HG03175 (cell line): ENCODE results near the gene EGFLAM.

Source experiments
- ATAC-seq: cut with Tn5 transposase; IDR thresholded peaks from one replicate; pipeline ENCODE4 v1.9.1; 2021; ENCODE audit warnings: mild to moderate bottlenecking, moderate library complexity; ENCODE audit not compliant: unreplicated experiment

EGFLAM gene

DNA sequence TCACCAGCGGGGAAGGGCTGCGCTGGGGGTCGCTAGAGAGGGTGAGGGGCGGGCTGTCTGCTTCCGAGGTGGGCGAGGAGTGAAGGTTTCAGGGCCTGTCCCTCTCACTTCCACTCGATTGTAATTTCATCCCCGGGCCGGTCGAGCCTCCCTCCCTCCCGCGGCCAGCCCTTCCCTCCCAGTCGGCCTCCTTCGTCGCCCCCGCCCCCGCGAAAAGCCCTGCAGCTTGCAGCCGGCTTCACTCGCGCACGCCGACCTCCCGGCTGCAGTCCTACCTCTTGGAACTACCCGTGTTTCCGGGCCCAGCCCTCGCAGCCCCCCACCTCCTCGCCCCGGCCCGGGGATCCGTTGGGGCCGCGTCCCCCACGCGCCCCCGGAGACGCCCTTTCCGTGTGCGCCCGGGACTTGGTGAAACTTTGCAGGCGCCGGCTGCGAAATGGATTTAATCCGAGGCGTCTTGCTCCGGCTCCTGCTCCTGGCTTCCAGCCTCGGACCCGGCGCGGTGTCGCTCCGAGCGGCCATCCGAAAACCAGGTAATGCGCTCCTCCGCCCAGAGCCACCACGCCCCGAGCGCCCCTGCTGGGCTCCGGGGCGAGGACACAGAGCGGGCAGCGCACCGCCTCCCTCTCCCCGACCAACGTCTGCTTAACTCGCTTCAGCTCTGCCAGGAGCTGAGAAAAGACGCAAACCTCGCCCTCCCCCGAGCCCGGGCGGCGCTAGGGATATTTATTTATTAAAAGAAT is at the start of gene EGFLAM:
TSS of gene EGFLAM (plus strand) at position 241 of the 743 bp plus-strand sequence. CDS start at position 437, 196 bp downstream.
- ATAC-seq: no peak

DNA sequence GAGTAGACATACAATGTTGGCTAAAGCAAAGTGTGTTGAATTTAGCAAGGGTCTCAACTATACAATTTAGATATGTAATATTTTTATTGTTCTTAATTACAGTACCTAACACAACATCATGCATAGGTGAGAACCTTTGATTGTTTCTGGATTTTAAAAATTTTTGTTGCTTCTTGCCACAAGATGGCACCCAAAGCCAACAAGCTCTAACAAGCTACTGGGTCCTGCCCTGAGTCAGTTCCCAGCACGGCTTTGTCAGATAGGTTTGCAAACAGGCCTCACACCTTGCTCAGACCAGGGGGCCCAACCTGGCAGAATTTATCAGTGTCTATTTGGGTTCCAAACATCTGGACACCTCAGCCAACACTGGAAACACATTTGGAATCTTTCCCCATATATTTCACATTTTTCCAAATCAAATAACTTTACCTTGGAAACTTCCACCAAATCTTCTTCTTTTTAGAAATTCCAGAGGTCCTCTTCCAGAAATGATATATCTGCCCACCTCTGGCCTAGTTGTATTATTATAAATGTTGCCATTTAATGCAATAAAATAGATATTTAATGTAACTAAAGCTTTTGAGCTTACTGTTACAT is 49.5 kb upstream of the EGFLAM start:
- ATAC-seq: no peak

DNA sequence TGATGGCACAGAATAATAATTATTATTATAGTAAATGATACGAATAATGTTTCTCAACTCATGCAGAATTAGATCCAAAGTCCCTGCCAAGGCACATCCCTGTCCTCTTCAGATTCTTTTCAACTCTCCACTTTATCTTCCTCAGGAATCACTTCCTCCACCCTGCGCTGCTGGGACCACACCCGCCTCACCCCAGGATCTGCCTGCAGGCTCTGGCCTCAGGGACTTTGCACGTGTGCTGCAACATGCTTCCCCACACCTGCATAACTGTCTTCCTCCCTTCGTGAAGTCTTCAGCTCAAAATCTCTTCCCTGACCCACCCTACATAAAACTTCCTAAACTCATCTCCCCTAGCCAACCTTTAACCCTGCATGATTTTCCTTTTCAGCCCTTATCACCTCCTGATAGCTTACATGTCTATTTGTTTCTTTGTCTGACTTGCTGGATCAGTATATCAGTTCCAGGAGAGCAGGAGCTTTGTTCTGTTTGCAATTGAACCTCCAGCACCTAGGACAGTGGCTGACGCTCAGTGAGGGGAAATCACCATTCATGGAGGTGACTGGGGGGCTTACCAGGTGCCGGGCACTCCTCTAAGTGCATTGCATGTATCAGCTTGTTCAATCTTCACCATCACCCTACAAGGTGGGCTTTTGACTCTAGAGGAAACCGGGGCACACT is 47.5 kb upstream of the EGFLAM start:
- ATAC-seq: no peak

DNA sequence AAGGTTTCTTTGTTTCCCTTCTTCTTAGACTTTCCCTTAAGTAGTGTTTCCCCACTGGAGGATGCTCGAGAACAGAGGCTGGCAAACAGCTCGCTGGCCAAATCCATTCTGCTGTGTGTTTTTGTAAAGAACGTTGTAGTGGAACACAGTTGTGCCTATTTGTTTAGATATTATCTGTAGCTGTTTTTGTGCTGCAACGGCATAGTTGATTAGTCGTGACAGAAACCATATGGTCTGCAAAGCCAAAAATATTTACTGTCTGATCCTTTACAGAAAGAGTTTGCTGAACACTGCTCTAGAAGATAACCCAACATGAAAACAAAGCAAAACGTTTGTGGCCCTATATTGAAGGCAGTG is 47.0 kb upstream of the EGFLAM start:
- no peak for ATAC-seq

DNA sequence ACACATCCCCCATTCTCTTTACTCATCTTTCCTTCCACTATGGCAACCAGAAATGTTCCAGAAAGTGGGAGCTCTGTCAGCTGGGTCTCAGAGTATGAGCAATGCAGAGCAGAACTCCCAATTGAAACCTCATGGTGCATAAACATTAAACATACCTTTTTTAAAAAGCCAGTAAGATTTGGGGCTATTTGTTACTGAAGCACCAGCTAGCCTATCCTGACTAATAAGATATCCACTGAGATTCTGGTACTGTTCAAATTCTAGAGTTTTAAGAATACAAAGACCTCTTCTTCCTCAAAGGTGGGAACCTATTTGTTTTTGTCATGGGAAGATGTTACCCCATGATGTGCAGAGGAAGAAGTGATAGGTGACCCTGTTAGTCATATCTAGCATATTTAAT is 46.1 kb upstream of the EGFLAM start:
- ATAC-seq: no peak

DNA sequence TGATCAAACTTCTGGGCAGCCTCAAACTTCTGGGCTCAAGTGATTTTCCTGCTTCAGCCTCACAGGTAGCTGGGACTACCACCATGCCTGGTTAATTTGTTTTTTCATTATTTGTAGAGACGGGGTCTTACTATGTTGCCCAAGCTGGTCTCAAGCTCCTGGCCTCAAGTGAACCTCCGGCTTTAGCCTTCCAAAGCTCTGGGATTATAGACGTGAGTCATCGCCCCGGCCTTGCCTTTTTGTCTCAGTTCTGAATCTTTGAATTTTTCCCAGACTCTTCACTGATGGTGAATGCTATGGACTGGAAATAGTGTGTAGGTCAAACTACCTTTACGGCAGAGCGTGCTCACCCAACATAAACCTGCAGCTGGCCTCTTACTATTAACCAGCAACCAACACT is 32.3 kb upstream of the EGFLAM start:
- no peak for ATAC-seq

DNA sequence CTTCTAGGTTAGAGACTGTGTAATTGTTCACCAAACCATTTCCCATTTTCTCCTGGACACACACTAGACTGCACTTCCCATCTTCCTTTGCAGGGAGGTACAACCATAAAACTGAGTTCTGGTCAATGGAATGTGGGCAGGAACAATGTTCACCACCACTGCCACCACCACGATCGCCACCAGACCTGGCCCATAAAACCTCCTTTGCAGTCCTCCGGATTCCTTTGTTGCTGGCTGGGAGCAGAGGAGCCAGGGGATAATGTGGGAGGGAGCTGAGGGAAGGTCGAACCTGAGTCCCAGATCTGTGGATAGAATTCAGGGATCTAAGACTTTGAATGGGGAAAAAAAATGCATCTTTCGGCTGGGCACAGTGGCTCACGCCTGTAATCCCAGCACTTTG is 29.4 kb upstream of the EGFLAM start:
- no peak for ATAC-seq

DNA sequence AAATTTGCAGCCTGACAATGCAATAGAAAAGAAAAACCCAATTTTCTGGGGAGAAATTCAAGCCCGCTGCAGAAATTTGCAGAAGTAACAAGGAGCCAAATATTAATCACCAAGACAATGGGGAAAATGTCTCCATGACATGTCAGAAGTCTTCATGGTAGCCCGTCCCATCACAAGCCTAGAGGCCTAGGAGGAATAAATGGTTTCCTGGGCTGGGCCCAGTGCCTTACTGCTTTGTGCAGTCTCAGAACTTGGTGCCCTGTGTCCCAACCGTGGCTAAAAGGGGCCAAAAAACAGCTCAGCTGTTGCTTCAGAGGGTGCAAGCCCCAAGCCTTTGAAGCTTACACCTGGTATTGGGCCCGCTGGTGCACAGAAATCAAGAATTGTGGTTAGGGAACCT is 23.6 kb upstream of the EGFLAM start:
- ATAC-seq: no peak

DNA sequence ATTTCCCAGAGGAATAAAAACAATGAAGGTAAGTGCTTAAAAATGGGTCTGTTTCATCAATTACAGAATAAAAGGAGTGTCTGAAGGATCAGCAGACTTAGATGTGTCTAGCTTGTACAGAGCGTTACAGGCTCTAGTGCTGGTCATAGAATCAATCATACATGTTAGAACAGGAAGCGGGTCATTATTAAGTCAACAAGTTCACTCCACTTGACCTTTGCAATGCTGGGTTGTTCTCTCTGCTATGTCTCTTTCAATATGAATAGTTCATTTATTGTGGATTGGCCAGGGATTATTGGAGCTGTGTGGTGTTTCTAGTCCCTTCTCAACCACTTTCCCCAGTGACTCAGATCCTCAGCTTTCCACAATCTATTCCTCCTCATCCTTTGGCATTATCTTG is 20.7 kb upstream of the EGFLAM start:
- ATAC-seq: no peak

DNA sequence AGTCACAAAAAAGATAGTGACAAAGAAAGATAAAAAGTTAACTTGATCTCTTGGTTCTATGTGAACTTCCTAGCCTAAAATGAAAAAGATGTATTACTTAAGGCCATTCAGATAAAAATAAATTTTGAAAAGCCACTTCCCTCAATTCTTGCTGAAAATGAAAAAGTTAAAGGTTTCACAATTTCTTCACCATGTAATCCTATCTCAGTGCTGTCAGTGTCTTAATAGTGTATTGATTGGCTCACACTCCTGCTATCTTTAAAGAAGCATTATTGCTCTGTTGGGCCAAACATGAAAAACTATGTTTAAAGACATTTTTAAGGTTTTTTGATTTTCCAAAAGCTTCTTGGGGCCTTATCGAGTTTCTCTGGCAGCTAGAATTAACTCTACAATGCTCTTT is 18.1 kb upstream of the EGFLAM start:
- ATAC-seq: no peak

DNA sequence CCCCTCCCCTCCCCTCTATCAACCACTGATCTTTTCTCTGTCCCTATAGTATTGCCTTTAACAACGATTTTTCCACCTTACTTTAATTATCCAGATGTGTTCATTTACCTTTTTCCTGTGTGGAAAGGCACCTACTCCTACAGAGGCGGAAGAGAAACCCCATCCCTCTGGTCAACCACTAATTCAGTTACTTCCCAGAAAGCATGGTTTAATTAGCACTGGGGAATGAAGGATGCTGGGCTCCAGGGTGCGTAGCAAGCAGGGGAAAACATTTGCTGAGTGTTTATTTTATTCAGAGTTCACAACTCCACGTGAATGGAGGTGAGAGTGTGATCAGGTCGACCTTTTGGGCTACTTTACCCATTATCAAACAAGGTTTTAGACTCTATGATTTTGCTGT is 16.7 kb upstream of the EGFLAM start:
- no peak for ATAC-seq

DNA sequence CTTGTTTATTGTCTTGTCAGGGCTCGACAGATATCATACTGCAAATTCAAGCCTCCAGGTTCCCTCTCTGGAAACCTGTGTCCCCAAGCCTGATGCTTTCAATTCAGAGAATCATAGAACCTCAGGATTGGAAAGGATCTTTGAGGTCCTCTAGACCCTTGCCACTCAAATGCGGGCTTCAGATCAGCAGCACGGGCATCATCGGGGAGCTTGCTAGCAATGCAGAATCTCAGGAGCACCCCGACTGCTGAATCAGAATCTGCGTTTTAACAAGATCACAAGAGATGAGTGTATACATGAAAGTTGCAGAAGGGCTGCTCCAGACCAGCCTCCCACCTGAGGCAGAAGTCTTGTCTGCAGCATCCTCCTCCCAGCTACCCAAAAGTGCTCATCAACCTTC is 13.1 kb upstream of the EGFLAM start:
- no peak for ATAC-seq

DNA sequence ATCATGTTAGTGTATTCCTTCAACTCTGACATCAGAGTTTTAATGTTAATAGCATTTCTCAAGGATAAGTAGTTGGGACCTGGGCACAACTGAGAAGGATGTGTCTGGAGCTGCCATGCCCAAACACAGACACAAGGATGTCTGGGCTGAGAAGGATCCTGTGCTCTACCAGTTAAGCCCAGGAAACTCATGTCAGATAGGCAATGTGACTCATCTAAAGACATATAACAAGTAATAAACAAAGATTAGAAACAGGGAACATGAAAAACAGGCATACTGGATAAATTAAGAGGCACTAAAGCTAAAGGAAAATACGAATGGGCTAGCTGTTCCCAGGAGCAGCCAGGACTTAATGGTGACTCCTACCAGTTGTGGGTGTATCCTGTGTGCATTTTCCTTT is 9.1 kb upstream of the EGFLAM start:
- no peak for ATAC-seq

DNA sequence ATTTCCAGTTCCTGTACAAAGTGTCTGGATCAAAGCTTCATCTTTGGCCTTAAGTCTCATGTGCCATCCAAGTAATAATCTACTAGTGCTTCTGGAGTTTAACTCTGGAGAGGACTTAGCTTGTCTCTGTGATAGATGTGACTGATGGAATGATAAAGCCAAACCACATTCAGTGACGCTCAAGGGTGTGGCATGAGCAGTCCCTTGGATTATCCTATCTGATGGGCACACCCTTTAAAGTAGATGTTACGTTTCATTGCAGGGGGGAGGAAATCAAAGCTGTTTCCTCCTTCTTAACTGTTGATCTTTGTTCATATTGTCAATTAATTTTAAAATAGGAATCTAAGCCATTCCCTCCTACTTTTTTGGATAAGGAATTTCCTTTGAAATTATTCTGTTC is 8.5 kb upstream of the EGFLAM start:
- ATAC-seq: no peak

DNA sequence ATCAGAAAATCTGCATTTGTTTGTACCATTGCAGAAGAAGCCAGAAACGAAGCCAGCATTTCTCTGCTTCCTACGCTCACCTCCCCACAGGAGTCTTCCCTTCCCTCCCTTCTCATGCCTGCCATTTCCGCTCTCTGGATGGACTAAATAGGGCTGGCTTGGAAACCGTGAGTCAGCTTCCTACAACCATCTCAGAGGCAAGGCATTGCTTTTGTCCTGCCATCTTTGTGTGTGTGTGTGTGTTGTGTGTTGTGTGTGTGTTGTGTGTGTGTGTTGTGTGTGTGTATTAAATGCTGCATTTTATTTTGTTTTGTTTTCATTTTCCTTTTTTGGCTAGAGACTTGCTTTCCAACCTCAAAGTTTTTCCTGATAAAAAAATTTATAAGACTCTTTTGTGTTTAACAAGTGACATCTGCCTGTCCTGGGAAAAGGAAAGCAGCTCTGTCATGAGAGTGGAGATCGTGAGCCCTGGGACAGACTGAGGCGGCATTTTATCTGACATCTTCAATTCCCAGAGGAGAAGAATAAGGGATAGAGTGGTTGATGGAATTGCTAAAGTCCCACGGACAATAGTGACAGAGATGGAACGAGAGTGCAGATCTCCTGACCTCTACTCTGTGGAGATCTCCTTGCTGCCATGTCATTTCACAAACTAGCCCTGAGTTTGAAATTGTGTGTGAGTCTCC is 7.5 kb upstream of the EGFLAM start:
- no peak for ATAC-seq

DNA sequence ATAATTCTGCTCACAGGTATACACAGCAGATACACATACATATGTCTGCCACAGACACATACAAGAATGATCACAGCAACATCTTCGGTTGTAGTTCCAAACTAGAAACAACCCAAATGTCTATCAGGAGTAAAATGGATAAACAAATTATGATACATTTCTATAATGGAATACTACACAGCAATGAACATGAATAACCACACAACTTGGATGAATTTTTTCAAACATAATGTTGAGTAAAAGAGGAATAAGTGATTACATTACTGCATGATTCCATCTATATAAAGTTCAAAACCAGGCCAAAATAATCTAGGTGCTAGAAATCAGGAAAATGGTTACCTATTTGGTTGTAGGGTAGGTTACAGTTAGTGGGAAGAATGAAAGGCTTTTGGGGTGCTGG is 4.6 kb upstream of the EGFLAM start:
- no peak for ATAC-seq

DNA sequence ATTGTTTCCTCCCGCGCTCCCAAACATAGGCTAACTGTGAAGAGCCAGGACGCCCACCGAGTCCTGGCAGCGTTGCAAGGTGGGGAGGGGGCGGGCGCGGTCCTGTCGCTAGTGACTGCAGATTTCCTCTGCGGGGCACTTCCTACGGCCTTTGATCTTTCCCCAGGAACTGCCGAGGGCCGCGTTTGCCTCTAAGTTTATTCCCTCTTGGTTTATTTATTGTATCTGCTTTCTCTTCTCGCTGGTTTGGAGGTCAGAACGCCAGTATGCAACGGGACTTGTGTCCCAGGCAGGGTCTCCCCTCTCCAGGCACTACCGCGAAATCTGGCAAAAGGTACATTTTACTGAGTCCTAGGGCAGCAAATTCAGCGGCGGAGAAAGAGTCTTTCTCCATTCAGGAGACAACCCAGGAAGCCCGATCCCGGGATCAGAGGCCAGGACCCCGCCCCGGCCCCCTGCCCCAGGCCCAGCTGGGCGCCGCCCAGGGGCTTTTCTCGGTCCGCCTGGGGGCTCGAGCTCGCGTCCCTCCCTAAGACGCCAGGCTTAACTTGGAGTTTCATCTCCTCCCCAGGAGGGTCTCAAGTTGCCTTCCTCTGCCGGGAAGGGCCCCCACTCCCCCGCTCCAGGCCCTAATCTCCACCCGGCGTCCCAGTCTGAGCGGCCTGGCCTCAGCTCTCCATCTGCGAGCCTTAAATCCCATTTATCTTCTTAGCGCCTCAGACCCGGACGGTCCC is 884 bp upstream of the EGFLAM start:
- no peak for ATAC-seq

DNA sequence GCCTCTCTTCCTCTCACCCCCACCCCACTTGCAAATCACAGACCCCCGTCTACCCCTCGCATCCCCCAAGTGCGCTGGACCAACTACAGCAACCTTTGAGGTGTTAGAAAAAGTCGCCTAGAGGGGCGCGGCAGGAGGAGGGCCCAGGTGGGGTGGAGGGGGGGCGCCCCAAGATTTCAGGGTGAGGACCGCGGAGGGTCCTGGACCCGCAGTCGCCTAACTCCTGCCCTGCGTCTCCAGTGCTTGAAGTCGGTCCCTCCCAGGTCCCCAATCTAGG is 379 bp upstream of the EGFLAM start:
- ATAC-seq: no peak

DNA sequence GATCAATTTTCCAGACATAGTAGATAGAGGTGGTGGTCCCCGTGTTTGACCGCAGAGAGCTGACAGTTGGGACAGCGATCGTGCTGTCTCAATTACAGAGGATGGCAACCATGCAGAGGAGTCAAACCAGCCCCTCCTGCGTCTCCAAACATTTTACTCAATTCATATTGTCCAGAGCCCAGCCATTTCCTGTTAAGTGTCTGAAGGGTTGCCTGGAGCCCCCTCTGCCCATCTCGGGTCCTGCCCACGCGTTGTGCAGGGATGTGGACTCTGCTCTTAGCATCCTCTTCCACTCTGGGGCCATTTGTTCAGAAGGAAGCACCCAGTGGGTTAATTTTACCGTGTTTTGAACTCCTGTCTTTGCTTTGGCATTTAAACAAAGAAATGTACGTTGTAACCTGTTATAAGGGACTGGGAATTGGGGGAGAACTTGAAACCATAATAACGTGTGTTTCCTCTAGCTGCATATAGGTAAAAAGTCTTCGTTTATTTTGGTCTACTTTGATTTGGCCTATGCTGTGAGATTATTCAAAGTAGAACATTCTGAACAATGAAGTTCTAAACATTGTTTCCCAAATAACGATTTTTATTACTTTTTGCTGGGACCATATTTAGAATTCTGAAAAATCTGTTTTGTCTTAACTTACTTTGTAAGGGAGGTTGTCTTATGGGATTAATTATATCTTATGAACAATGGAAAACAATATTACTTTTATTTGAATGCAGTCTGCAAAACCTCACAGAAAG is 876 bp downstream of the EGFLAM start:
- no peak for ATAC-seq

DNA sequence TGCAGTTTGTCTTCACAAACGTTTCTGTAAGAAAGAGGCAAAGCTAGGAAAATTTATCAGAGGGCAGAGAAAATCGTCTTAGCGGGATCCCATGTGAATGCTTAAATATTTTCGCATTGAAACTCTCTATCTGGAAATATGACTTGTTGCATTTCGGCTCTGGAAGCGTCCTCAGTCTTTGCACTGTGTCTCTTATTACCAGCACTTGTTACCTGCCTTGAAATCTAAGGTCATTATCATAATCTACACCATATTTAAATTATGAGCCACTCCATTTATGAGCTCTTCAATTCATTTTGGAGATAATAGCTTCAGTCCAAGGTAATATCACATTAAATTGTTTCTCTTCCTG is 1.4 kb downstream of the EGFLAM start:
- ATAC-seq: no peak

DNA sequence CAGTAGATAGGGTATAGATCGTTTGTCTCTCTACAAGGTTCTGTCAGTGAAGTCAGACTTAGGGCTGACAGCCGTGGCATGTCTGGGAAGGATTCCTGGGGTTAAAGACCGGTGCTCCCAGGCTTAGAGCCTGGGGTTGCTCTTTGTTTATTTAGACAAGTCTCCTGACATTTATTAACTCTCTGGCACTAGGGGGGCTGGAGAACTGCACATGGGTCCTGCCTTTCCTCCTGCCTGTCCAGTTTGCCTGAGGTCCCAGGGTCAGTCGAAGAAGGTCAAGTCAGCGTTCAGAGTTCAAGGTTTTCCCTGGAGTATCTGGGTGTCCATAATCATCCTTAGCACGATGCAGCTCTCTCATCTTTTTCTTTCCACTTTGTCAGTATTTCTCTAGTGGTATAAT is 5.6 kb downstream of the EGFLAM start:
- no peak for ATAC-seq
